ENCODE data around the gene PDCD1. TPM values are rescaled to one million over a fixed set of nuclear protein-coding genes. Genes with fewer than 3 reads are reported as not detected.
A peak's percentile ranks its signal among the peaks of the same experiment; 100 is the strongest.
"Not testable (repeated sequence)": the region's sequence is repeated elsewhere in the genome, so short reads cannot be mapped to it uniquely, and the experiment has no call there.

Gene PDCD1
- total and polyA plus RNA-seq, 12 donors: 1.3 to 14.2 (median 3.2) TPM

- ATAC-seq: no peak
- Histone ChIP-seq H3K9me3 (peaks cover 0 to 1% (median 0%) of the 10 kb centered on the region in 11 donors), H3K4me3 (no peak overlapping the region), H3K4me1 (no peaks in the 10 kb centered on the region), H3K27ac (no peak overlapping the region), H3K36me3 (no peaks in the 10 kb centered on the region), H3K27me3 (peaks cover 0 to 17% (median 0%) of the 10 kb centered on the region in 7 donors)
- TF ChIP-seq, protein P1, sequence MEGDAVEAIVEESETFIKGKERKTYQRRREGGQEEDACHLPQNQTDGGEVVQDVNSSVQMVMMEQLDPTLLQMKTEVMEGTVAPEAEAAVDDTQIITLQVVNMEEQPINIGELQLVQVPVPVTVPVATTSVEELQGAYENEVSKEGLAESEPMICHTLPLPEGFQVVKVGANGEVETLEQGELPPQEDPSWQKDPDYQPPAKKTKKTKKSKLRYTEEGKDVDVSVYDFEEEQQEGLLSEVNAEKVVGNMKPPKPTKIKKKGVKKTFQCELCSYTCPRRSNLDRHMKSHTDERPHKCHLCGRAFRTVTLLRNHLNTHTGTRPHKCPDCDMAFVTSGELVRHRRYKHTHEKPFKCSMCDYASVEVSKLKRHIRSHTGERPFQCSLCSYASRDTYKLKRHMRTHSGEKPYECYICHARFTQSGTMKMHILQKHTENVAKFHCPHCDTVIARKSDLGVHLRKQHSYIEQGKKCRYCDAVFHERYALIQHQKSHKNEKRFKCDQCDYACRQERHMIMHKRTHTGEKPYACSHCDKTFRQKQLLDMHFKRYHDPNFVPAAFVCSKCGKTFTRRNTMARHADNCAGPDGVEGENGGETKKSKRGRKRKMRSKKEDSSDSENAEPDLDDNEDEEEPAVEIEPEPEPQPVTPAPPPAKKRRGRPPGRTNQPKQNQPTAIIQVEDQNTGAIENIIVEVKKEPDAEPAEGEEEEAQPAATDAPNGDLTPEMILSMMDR (IDR thresholded peaks at IDR 0.05): no peak
- intact Hi-C loops (cut with DNase I): no loop called here
- 43 to 58% methylated on average over 13 of the region's 13 CpGs for WGBS, 2 donors
- DNase-seq: no peak
These were observed 25.5 kb downstream of the PDCD1 start for GRCh38 chr2:241833101-241833663.

DNA sequence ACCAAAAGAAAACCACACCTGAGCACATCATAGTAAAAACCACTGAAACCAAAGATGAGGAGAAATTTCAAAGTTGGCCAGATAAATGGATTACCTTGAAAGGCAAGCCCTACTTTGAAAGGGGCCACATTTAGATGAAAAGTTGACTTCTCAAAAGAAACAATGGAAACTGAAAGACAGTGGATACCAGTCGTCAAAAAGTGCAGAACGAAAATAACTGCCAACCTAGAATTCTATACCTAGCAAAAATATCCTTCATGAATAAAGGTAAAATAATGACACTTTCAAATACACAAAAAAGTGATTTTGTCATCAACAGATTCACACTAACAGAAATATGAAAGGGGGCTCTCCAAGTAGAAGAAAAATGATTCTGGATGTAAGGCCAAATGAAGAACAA lies 31.3 kb downstream of the PDCD1 start:
- no peak overlapping the region for H3K4me3 ChIP-seq
- peaks cover 0 to under 1% (median 0%) of the 10 kb centered on the region in 9 donors for H3K4me1 ChIP-seq
- no peaks in the 10 kb centered on the region for H3K36me3 ChIP-seq
- DNase-seq (no peak), ATAC-seq (no peak)
- H3K9me3 ChIP-seq: peaks cover 0 to 31% (median 13%) of the 10 kb centered on the region in 11 donors
- TF ChIP-seq, protein P1 (IDR thresholded peaks at IDR 0.05): no peak
- peaks cover 0 to 12% (median 0%) of the 10 kb centered on the region in 7 donors for H3K27me3 ChIP-seq
- WGBS, 2 donors: 78 to 89% methylated on average over 2 of the region's 2 CpGs
- intact Hi-C loops (cut with DNase I): no loop called here
- H3K27ac ChIP-seq: no peak overlapping the region

- H3K27ac ChIP-seq; intact Hi-C loops (cut with DNase I); DNase-seq; ATAC-seq; H3K36me3 ChIP-seq; H3K4me3 ChIP-seq; H3K27me3 ChIP-seq: not testable (repeated sequence)
- Histone ChIP-seq H3K4me1 (peaks cover 0 to 16% (median 0%) of the 10 kb centered on the region in 9 donors), H3K9me3 (peaks cover 0 to 31% (median 13%) of the 10 kb centered on the region in 11 donors)
- WGBS, 2 donors: 90% methylated on average over 45 of the region's 45 CpGs
These were observed 34.9 kb downstream of the PDCD1 start for GRCh38 chr2:241823531-241824437.

GRCh38 chr2:241822264-241822623 lies 36.5 kb downstream of the PDCD1 start:
- peaks cover 0 to 20% (median 6%) of the 10 kb centered on the region in 11 donors for H3K9me3 ChIP-seq
- peak overlapping the region in 3 of 10 donors; percentile 26 to 72 (median 59) for H3K27ac ChIP-seq
- peaks cover 0 to 20% (median 0%) of the 10 kb centered on the region in 9 donors for H3K4me1 ChIP-seq
- ATAC-seq: no peak
- H3K27me3 ChIP-seq: no peaks in the 10 kb centered on the region
- peak overlapping the region in 4 of 10 donors; percentile 30 to 41 (median 34) for H3K4me3 ChIP-seq
- intact Hi-C loops (cut with DNase I): no loop called here
- WGBS, 2 donors: 74 to 76% methylated on average over 14 of the region's 14 CpGs
- no peaks in the 10 kb centered on the region for H3K36me3 ChIP-seq
- TF ChIP-seq, protein P1 (IDR thresholded peaks at IDR 0.05): no peak
- no peak for DNase-seq
